Stimulated activated CD8-positive, alpha-beta memory T cell treated with anti-CD3 and anti-CD28 coated beads, Interleukin-2, amount 100 ng/mL, for 1 hour (primary cell): ENCODE results near the gene SPATA21.

ENCODE experiments used
- DNase-seq, 2 donors: peaks; one replicate each; pipeline ENCODE4 v3.0.0-alpha.2; 2020; ENCODE audit warnings: low read depth in 2 of 2

SPATA21 gene

GRCh38 chr1:16421201-16421600 is 16.0 kb downstream of the SPATA21 start:
- no peak for DNase-seq

GRCh38 chr1:16420424-16421118 is 16.7 kb downstream of the SPATA21 start:
- DNase-seq, result peak in 1 of 2 donors; percentile 12

- no peak for DNase-seq
Observed at GRCh38 chr1:16418823-16419425, 18.3 kb downstream of the SPATA21 start.

- DNase-seq, result no peak
Observed at GRCh38 chr1:16413191-16413590, 24.0 kb downstream of the SPATA21 start.

- no peak for DNase-seq
Observed at GRCh38 chr1:16410803-16411202, 26.4 kb downstream of the SPATA21 start.

GRCh38 chr1:16409536-16410152 is 27.6 kb downstream of the SPATA21 start:
- DNase-seq, result no peak

GRCh38 chr1:16406868-16407267 is 30.4 kb downstream of the SPATA21 start:
- DNase-seq, result no peak

GRCh38 chr1:16405441-16405840 is 31.8 kb downstream of the SPATA21 start:
- no peak for DNase-seq

GRCh38 chr1:16402742-16403141 is 34.5 kb downstream of the SPATA21 start:
- DNase-seq, result no peak

GRCh38 chr1:16398371-16398953 is 38.8 kb downstream of the SPATA21 start:
- DNase-seq, result no peak

- DNase-seq, result no peak
Observed at GRCh38 chr1:16397120-16397519, 40.1 kb downstream of the SPATA21 start.

GRCh38 chr1:16396591-16396990 is 40.6 kb downstream of the SPATA21 start:
- DNase-seq, result no peak

- DNase-seq, result no peak
Observed at GRCh38 chr1:16394977-16395376, 42.2 kb downstream of the SPATA21 start.

- no peak for DNase-seq
Observed at GRCh38 chr1:16393570-16394521, 43.4 kb downstream of the SPATA21 start.

GRCh38 chr1:16392740-16393569 is 44.3 kb downstream of the SPATA21 start:
- no peak for DNase-seq

- no peak for DNase-seq
Observed at GRCh38 chr1:16391411-16391810, 45.8 kb downstream of the SPATA21 start.

GRCh38 chr1:16387201-16388188 is 49.7 kb downstream of the SPATA21 start:
- DNase-seq, result no peak

GRCh38 chr1:16386454-16387113 is 50.6 kb downstream of the SPATA21 start:
- no peak for DNase-seq
